HepG2 (cell line): ENCODE data around the gene BCKDHB. TPM values are rescaled to one million over a fixed set of nuclear protein-coding genes. Genes with fewer than 3 reads are reported as not detected.

Experiments
- ATAC-seq: fragments of 200-7000 bp; cut with Tn5 transposase; 3 replicates; pipeline ENCODE4 v1.9.1; 2020; ENCODE audit warnings: mild to moderate bottlenecking, moderate library complexity
- BruUV-seq: library from RNA; stranded (reverse); fragments of 400-500 nt; replicated peaks from 2 replicates; lab custom pipeline; 2021; lab: Mats Ljungman, UMichigan
- CTCF ChIA-PET: fragments of 300-600 bp; formaldehyde crosslinking; extraction: SDS; loops from one replicate; lab custom pipeline; 2021; ENCODE audit warnings: low total read pairs, inconsistent platforms, low intra/inter-chr PET ratio; lab: Yijun Ruan, JAX
- POLR2A ChIA-PET: fragments of 350-600 bp; sonication (Branson Sonifier 250); formaldehyde crosslinking; loops from one replicate; lab custom pipeline; 2020; ENCODE audit warnings: antibody characterized with exemption, inconsistent platforms; lab: Yijun Ruan, JAX
- DNase-seq: peaks from one replicate; pipeline ENCODE4 v3.0.0-alpha.2; 2015; ENCODE audit warnings: low spot score
- FAIRE-seq: peaks from 3 replicates; lab custom pipeline; 2011; peaks lifted over from hg19 to GRCh38; lab: Jason Lieb, UNC
- H2AFZ ChIP-seq: one replicate; pipeline ENCODE4 v1.6.1; 2011; ENCODE audit warnings: low read length, inconsistent platforms
- H3K27ac ChIP-seq: fragments of 300-600 bp; 3 replicates; pipeline ENCODE4 v1.8.0; 2011; ENCODE audit warnings: mixed run types, mild to moderate bottlenecking, mixed read lengths, low read length, inconsistent platforms; ENCODE audit not compliant: insufficient read depth; ENCODE audit errors: extremely low read length
- H3K27me3 ChIP-seq, 2 experiments: fragments of 200-600 bp in 1 of 2; 2 replicates in 1 of 2; 3 replicates in 1 of 2; pipeline versions ENCODE4 v1.6.0 to v1.8.0; 2011; ENCODE audit warnings: low read length in 2 of 2, mild to moderate bottlenecking in 2 of 2, moderate library complexity in 2 of 2, inconsistent platforms in 1 of 2; ENCODE audit not compliant: insufficient read depth in 2 of 2, control insufficient read depth in 1 of 2
- H3K36me3 ChIP-seq, 2 experiments: fragments of 200-600 bp in 1 of 2; replicated peaks in 1 of 2; 2 replicates in 1 of 2; 3 replicates in 1 of 2; pipeline versions ENCODE4 v1.5.1 to v1.8.0; 2011; ENCODE audit warnings: low read length in 2 of 2, inconsistent platforms in 1 of 2; ENCODE audit not compliant: insufficient read depth in 2 of 2, control insufficient read depth in 1 of 2
- H3K4me1 ChIP-seq: 2 replicates; pipeline ENCODE4 v1.5.1; 2012; ENCODE audit warnings: low read length, inconsistent platforms; ENCODE audit not compliant: insufficient read depth
- H3K4me2 ChIP-seq: 2 replicates; pipeline ENCODE4 v1.6.0; 2011; ENCODE audit warnings: low read depth, low read length, inconsistent platforms
- H3K4me3 ChIP-seq, 3 experiments: fragments of 200-600 bp in 1 of 3; sonication (generic), shearing (Covaris generic) in 1 of 3; replicated peaks in 1 of 3; 2 replicates each; pipeline ENCODE4 v1.5.1; 2011 to 2016; ENCODE audit warnings: low read length in 3 of 3, inconsistent platforms in 2 of 3, low read depth in 2 of 3, mild to moderate bottlenecking in 2 of 3, control low read depth in 1 of 3, mixed read lengths in 1 of 3; ENCODE audit not compliant: insufficient read depth in 1 of 3
- H3K79me2 ChIP-seq: one replicate; pipeline ENCODE4 v1.6.1; 2011; ENCODE audit warnings: low read length, inconsistent platforms; ENCODE audit not compliant: insufficient read depth
- H3K9ac ChIP-seq: 2 replicates; pipeline ENCODE4 v1.6.0; 2011; ENCODE audit warnings: mild to moderate bottlenecking, low read depth, low read length, inconsistent platforms; ENCODE audit not compliant: insufficient read depth
- H3K9me3 ChIP-seq: 2 replicates; pipeline ENCODE4 v1.5.1; 2012; ENCODE audit warnings: mild to moderate bottlenecking, low read length
- H4K20me1 ChIP-seq: 2 replicates; pipeline ENCODE4 v1.6.0; 2011; ENCODE audit warnings: inconsistent platforms, mild to moderate bottlenecking, low read length, moderate library complexity; ENCODE audit not compliant: insufficient read depth
- ATF7-NPFF ChIP-seq: sonication (generic); formaldehyde crosslinking; IDR thresholded peaks from 2 replicates; pipeline ENCODE4 v1.8.1; 2023; ENCODE audit warnings: mild to moderate bottlenecking, low read depth, missing genetic modification reagents, moderate library complexity
- HNF4A ChIP-seq: sonication (generic); formaldehyde crosslinking; IDR thresholded peaks from 2 replicates; pipeline ENCODE4 v1.4.0; 2020; ENCODE audit warnings: missing genetic modification reagents
- PAWR ChIP-seq: sonication (generic); formaldehyde crosslinking; IDR thresholded peaks from 2 replicates; pipeline ENCODE4 v1.4.0; 2020; ENCODE audit warnings: missing genetic modification reagents, mild to moderate bottlenecking, borderline replicate concordance
- POLR2A ChIP-seq, 2 experiments: IDR thresholded peaks; 2 replicates each; pipeline ENCODE4 v1.6.1; 2011; ENCODE audit warnings: low read depth in 2 of 2, low read length in 2 of 2, mild to moderate bottlenecking in 1 of 2, moderate library complexity in 1 of 2; ENCODE audit not compliant: insufficient read depth in 1 of 2
- REPIN1 ChIP-seq: sonication (generic); formaldehyde crosslinking; IDR thresholded peaks from 2 replicates; pipeline ENCODE4 v1.8.0; 2022; ENCODE audit warnings: missing genetic modification reagents, low read depth, mild to moderate bottlenecking, borderline replicate concordance
- STAG1 ChIP-seq: sonication (generic); formaldehyde crosslinking; IDR thresholded peaks from 2 replicates; pipeline ENCODE4 v1.4.0; 2020; ENCODE audit warnings: missing genetic modification reagents
- ZNF264 ChIP-seq: sonication (generic); formaldehyde crosslinking; IDR thresholded peaks from 2 replicates; pipeline ENCODE4 v1.4.0; 2020; ENCODE audit warnings: missing genetic modification reagents
- WGBS: methylation state at CpG from one replicate; pipeline ENCODE4 v1.1.6; 2017; ENCODE audit warnings: low lambda C conversion rate; 5-methylcytosine and 5-hydroxymethylcytosine counted together
- in situ Hi-C: cut with HindIII; loops from 2 replicates; pipeline ENCODE4 v1.10.0; 2017; ENCODE audit warnings: low pct_unique_long_range_greater_than_20kb; ENCODE audit not compliant: extremely low pct_ligation_motif_present
- intact Hi-C: fragments of 100-400 bp; cut with micrococcal nuclease; formaldehyde crosslinking; loops from one replicate; pipeline ENCODE4 v1.10.0; 2022; ENCODE audit not compliant: unreplicated experiment
- polyA plus RNA-seq, 8 experiments: library from polyadenylated mRNA; depleted of rRNA in 3 of 8; stranded (reverse) in 7 of 8; unstranded in 1 of 8; fragments of >200 nt; fragmentation: Illumina TruSeq in 4 of 8; extraction: Trizol in 4 of 8; gene quantifications; 2 replicates each; pipeline versions ENCODE4 v1.2.1 to v1.2.3, GENCODE V29; 2011 to 2016; ENCODE audit warnings: low read depth in 4 of 8, missing spikeins in 1 of 8, mixed read lengths in 1 of 8; ENCODE audit not compliant: insufficient read depth in 1 of 8
- total RNA-seq, 5 experiments: library from RNA; depleted of rRNA; stranded (reverse); fragments of >200 nt; fragmentation: Illumina TruSeq; extraction: Trizol; gene quantifications; 2 replicates each; pipeline ENCODE4 v1.2.3, GENCODE V29; 2016; ENCODE audit warnings: low read depth in 1 of 5
- TF ChIP-seq, protein P1 (sequence below): sonication (generic); formaldehyde crosslinking; IDR thresholded peaks from 2 replicates; pipeline ENCODE4 v1.8.1; 2023; ENCODE audit warnings: mild to moderate bottlenecking, missing genetic modification reagents

The BCKDHB gene
- total and polyA plus RNA-seq, 2 of the 13 experiments (the other 11 are each of a cell fraction or from before 2014, with no cell fraction given) = 10.8 to 13.6 TPM

DNA sequence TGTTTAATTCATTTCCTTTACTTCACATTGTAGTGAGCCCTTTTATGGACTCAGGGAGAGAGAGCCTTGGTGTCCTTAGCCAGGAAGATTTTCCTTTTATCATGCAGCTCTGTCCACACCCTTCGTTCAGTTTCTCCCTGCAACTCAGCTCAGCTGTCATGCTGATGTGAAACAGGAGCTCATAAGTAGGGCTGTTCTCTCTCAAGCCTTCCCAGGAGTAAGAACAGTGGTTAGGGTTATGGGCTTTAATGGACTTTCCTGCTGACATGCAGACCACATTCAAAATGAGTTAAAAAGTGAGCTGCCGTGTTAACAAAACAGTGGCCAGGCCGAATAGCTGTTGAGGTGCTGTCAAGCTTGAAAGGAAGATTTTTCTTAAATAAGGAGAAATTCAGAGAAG, 104.1 kb downstream of the BCKDHB start:
- Histone ChIP-seq H3K4me1 (no peaks in the 10 kb centered on the region), H3K79me2 (no peaks in the 10 kb centered on the region), H3K27me3 (no peaks in the 10 kb centered on the region), H3K4me3 (no peak overlapping the region), H2AFZ (no peak overlapping the region), H3K9ac (no peak overlapping the region), H3K9me3 (no peaks in the 10 kb centered on the region), H3K36me3 (peaks cover 0 to 4% of the 10 kb centered on the region in 2 experiments; a peak in 1 of 5 replicates), H4K20me1 (no peaks in the 10 kb centered on the region), H3K27ac (no peak overlapping the region), H3K4me2 (no peak overlapping the region)
- no peak for TF ChIP-seq ZNF264 (CRISPR knock-in tag)
- no peak for TF ChIP-seq PAWR (CRISPR knock-in tag)
- TF ChIP-seq ATF7-NPFF (CRISPR knock-in tag) = no peak
- DNase-seq (no peak), FAIRE-seq (no peak), ATAC-seq (no peak)
- 96% methylated on average over 3 of the region's 3 CpGs for WGBS
- in situ Hi-C loops (no loop called here), intact Hi-C loops (loop anchor here (5.0 to 10.0 kb wide), 3 partner anchors 394 to 1257 kb away; no protein-coding TSS in a partner anchor)
- POLR2A ChIA-PET = no interaction called here
- no TSS peak for BruUV-seq
- CTCF ChIA-PET = no interaction called here

DNA sequence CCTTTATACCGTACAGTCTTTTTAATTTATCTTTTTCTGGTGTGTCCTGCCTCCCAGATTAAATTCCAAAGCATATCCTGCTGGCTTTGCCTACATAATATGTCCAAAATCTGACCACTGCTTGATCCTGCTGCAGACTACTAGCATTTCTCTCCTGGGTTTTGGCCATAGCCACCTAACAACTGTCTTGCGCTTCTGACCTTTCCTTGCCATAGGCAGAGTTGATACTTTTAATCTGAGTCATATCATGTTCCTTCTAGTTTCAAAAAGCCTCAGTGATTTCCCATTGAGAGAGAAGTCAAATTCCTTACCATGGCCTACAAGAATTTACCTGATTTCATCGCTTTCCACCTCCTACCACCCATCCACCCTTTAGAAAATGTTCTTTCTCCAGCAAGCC, 104.8 kb downstream of the BCKDHB start:
- Histone ChIP-seq H3K9me3 (no peaks in the 10 kb centered on the region), H4K20me1 (no peaks in the 10 kb centered on the region), H2AFZ (no peak overlapping the region), H3K79me2 (no peaks in the 10 kb centered on the region), H3K27ac (no peak overlapping the region), H3K36me3 (peaks cover 0 to 4% of the 10 kb centered on the region in 2 experiments; a peak in 1 of 5 replicates), H3K4me2 (no peak overlapping the region), H3K9ac (no peak overlapping the region), H3K4me1 (no peaks in the 10 kb centered on the region), H3K4me3 (no peak overlapping the region), H3K27me3 (no peaks in the 10 kb centered on the region)
- ATAC-seq (no peak), FAIRE-seq (no peak), DNase-seq (no peak)
- intact Hi-C loops = loop anchor here (5.0 to 10.0 kb wide), 3 partner anchors 394 to 1256 kb away; no protein-coding TSS in a partner anchor
- ChIA-PET POLR2A (no interaction called here), CTCF (no interaction called here)
- 99% methylated on average over 3 of the region's 3 CpGs for WGBS
- in situ Hi-C loops = no loop called here
- no TSS peak for BruUV-seq
- TF ChIP-seq POLR2A (IDR thresholded peaks at IDR 0.05; ENCODE audit: insufficient read depth in 1 of 2, low read depth in 2 of 2, low read length in 2 of 2) (no peak), STAG1 (CRISPR knock-in tag) (no peak), REPIN1 (CRISPR knock-in tag) (no peak), HNF4A (CRISPR knock-in tag) (no peak)
- TF ChIP-seq, protein P1, sequence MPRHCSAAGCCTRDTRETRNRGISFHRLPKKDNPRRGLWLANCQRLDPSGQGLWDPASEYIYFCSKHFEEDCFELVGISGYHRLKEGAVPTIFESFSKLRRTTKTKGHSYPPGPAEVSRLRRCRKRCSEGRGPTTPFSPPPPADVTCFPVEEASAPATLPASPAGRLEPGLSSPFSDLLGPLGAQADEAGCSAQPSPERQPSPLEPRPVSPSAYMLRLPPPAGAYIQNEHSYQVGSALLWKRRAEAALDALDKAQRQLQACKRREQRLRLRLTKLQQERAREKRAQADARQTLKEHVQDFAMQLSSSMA (CRISPR knock-in tag) = no peak
- TF ChIP-seq, all 625 proteins: peak for 0
